ENCODE data around the gene ADH1B. TPM values are rescaled to one million over a fixed set of nuclear protein-coding genes. Genes with fewer than 3 reads are reported as not detected.

The ADH1B gene
- total RNA-seq, 1 donor from 2014 or later: not detected

GRCh38 chr4:99275050-99275449 lies 46.2 kb downstream of the ADH1B start:
- Histone ChIP-seq H3K9ac (ENCODE audit: low read length) (no peak overlapping the region), H3K27ac (ENCODE audit: low read depth, low read length) (no peak overlapping the region), H3K27me3 (ENCODE audit: insufficient read depth, low read length) (no peaks in the 10 kb centered on the region), H3K36me3 (ENCODE audit: insufficient read depth, low read length) (no peaks in the 10 kb centered on the region), H3K4me1 (ENCODE audit: insufficient read depth, low read length) (no peaks in the 10 kb centered on the region), H3K9me3 (ENCODE audit: insufficient read depth, low read depth, low read length) (no peaks in the 10 kb centered on the region), H3K4me2 (ENCODE audit: low read length) (no peak overlapping the region), H3K4me3 (ENCODE audit: insufficient read depth, low read depth, low read length) (no peak overlapping the region), H4K20me1 (ENCODE audit: insufficient read depth, low read length) (no peaks in the 10 kb centered on the region), H3K79me2 (ENCODE audit: insufficient read depth, low read length) (no peaks in the 10 kb centered on the region), H2AFZ (ENCODE audit: low read depth, low read length) (no peak overlapping the region)
- Mint-ChIP-seq H3K9me3 (ENCODE audit: unreplicated experiment) (no peaks in the 10 kb centered on the region), H3K4me1 (ENCODE audit: low read depth, unreplicated experiment) (no peaks in the 10 kb centered on the region), H3K36me3 (ENCODE audit: low read depth, unreplicated experiment) (no peaks in the 10 kb centered on the region), H3K4me3 (ENCODE audit: unreplicated experiment) (no peak overlapping the region), H3K27me3 (ENCODE audit: low read depth, unreplicated experiment) (no peaks in the 10 kb centered on the region), H3K27ac (ENCODE audit: unreplicated experiment) (no peak overlapping the region)
- DNase-seq (ENCODE audit: low read depth) (no peak), FAIRE-seq (no peak)
- TF ChIP-seq CTCF (IDR thresholded peaks at IDR 0.05; ENCODE audit: insufficient read depth, low read depth, low read length) (no peak), EZH2 (IDR thresholded peaks at IDR 0.05; ENCODE audit: insufficient read depth, low read length) (no peak)

GRCh38 chr4:99273704-99274103 lies 47.5 kb downstream of the ADH1B start:
- H3K9me3 Mint-ChIP-seq (ENCODE audit: unreplicated experiment): no peaks in the 10 kb centered on the region
- H3K79me2 ChIP-seq (ENCODE audit: insufficient read depth, low read length): no peaks in the 10 kb centered on the region
- FAIRE-seq: no peak

More at GRCh38 chr4:99273704-99274103, 47.5 kb downstream of the ADH1B start:
- H3K36me3 Mint-ChIP-seq (ENCODE audit: low read depth, unreplicated experiment): no peaks in the 10 kb centered on the region
- Histone ChIP-seq H4K20me1 (ENCODE audit: insufficient read depth, low read length) (no peaks in the 10 kb centered on the region), H3K36me3 (ENCODE audit: insufficient read depth, low read length) (no peaks in the 10 kb centered on the region), H3K4me1 (ENCODE audit: insufficient read depth, low read length) (no peaks in the 10 kb centered on the region), H3K4me2 (ENCODE audit: low read length) (no peak overlapping the region), H3K9me3 (ENCODE audit: insufficient read depth, low read depth, low read length) (no peaks in the 10 kb centered on the region), H3K9ac (ENCODE audit: low read length) (no peak overlapping the region), H3K4me3 (ENCODE audit: insufficient read depth, low read depth, low read length) (no peak overlapping the region), H3K27ac (ENCODE audit: low read depth, low read length) (no peak overlapping the region), H3K27me3 (ENCODE audit: insufficient read depth, low read length) (no peaks in the 10 kb centered on the region), H2AFZ (ENCODE audit: low read depth, low read length) (no peak overlapping the region)
- H3K27ac Mint-ChIP-seq (ENCODE audit: unreplicated experiment): no peak overlapping the region
- no peaks in the 10 kb centered on the region for H3K27me3 Mint-ChIP-seq (ENCODE audit: low read depth, unreplicated experiment)
- no peaks in the 10 kb centered on the region for H3K4me1 Mint-ChIP-seq (ENCODE audit: low read depth, unreplicated experiment)
- no peak for TF ChIP-seq CTCF (IDR thresholded peaks at IDR 0.05; ENCODE audit: insufficient read depth, low read depth, low read length)
- TF ChIP-seq EZH2 (IDR thresholded peaks at IDR 0.05; ENCODE audit: insufficient read depth, low read length): no peak
- no peak overlapping the region for H3K4me3 Mint-ChIP-seq (ENCODE audit: unreplicated experiment)
- DNase-seq (ENCODE audit: low read depth): no peak

Data from astrocyte (in vitro differentiated cells and primary cell).